SW 1271 (cell line): ENCODE results near the gene ATF3.

Experiments used
- DNase-seq, 2 experiments: peaks; one replicate each; lab custom pipeline; 2025; lab: John Stamatoyannopoulos, UW

ATF3 gene, protein sequence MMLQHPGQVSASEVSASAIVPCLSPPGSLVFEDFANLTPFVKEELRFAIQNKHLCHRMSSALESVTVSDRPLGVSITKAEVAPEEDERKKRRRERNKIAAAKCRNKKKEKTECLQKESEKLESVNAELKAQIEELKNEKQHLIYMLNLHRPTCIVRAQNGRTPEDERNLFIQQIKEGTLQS

DNA sequence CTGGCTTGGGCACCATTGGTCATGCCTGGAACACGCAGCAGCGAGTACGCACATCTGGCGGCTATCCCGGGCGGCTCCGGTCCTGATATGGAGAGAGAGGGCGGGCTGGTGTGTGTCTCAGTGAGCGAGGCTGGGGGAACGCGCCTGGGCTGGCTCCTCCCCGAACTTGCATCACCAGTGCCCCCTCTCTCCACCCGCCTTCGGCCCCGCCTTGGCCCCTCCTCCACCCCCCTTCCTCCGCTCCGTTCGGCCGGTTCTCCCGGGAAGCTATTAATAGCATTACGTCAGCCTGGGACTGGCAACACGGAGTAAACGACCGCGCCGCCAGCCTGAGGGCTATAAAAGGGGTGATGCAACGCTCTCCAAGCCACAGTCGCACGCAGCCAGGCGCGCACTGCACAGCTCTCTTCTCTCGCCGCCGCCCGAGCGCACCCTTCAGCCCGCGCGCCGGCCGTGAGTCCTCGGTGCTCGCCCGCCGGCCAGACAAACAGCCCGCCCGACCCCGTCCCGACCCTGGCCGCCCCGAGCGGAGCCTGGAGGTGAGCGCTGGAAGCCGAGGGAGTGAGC is at the start of gene ATF3:
Gene ATF3, plus strand, starts transcription at position 370 of the 567 bp plus-strand sequence. CDS start 6,261 bp downstream, outside the sequence.
- peak; percentile 87 to 93 for DNase-seq

GRCh38 chr1:212559929-212560328 is 48.6 kb upstream of the ATF3 start:
- no peak for DNase-seq

DNA sequence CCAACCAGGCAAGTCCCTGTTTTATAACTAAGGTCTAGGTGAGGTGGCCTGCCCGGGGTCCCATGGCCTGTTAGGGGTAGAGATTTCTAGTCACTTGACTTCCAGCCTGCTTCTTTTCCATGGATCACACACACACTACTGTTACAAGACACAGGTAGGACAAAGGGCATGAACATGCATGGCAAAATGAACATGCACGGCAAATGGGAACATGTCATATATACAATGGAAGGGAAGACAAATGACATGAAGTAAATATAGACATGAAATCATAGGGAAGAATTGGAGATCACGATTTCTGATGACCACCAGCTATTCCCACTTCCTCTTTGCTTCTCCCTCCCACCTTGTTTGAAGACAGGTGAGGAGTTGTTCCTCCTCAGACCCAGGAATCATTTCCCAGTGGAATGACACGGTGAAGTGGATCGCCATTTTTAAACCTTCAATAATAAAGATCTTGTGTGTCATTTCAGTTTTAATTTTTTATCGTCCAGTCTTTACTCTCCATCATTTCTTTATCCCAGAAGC is 47.6 kb upstream of the ATF3 start:
- no peak for DNase-seq

DNA sequence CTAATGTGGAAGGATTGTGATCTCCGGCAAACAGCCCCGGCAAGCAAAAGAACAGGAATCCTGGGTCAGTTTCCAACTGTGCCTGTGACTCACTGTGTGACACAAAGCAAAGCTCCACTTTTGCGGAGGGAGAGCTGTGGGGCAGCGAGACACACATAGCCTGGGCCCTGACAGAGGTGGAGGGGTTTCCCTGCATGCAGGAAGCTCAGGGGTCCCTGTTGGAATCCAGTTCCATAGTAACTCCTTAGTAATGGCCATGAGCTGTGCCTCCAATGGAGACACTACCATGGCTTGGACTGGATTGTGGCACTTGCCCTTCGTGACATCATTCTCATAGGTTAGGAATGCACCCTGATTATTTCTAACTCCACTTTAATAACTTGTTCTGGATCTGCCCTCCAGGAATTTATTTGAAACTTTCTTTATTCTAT is 47.0 kb upstream of the ATF3 start:
- DNase-seq, result peak in 1 of 2 experiments; percentile 19

- no peak for DNase-seq
Observed at GRCh38 chr1:212562771-212563170, 45.8 kb upstream of the ATF3 start.

DNA sequence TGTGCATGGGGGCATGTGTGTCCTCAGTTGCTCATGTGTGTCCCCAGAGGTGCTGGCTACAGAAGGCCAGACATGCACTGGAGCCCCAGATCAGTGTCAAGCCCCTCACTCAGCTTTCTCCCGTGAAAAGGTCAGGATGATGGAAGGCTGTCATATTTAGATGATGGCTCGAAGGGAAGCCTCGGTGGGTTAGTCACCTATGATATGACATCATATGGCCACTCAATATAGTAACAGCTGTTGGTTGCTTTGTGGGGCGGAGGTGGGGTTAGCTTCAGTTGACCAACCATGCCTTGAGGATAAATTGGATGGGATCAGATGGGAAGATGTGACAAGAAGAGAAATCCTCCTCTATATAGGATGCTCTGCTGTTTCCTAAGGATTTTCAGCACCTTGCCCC is 43.5 kb upstream of the ATF3 start:
- no peak for DNase-seq

DNA sequence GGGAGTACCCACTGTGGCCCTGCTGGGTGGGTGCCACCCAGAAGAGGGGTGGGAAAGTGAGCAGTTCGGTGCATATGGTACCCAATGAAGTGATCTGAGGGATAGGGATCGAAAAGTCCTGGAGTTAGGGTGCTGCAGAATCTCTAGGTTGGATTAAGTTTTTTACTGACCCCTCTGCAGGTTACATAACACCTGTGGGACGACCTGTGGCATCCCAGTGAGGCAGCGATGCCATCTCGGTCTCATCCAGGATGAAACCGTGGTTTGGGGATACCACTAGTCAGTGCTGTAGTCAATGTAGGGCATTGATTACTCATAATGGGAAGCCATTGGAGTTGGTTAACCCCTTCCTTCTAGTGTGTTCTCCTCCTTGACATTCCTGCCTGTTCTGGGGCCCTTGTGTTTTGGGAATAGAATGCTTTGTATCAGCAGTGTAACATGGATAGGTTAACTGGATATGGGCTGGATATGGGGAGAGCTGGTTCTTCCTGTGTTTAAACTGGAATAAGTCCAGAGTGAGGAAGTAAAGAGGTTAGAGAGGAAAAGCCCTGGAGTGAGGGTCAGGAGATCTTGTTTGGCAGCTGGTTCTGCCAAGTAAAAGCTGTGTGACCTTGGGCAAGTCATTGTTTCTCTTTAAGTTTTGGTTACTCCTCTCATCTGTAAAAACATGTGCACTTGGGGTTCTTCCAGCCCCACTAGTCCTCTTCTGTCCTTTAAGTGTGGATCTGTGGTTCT is 42.8 kb upstream of the ATF3 start:
- DNase-seq, result no peak

- DNase-seq, result peak; percentile 32 to 71
Observed at GRCh38 chr1:212566522-212567479, 41.8 kb upstream of the ATF3 start.

- DNase-seq, result no peak
Observed at GRCh38 chr1:212567638-212568037, 40.9 kb upstream of the ATF3 start.

GRCh38 chr1:212568978-212569537 is 39.5 kb upstream of the ATF3 start:
- no peak for DNase-seq

DNA sequence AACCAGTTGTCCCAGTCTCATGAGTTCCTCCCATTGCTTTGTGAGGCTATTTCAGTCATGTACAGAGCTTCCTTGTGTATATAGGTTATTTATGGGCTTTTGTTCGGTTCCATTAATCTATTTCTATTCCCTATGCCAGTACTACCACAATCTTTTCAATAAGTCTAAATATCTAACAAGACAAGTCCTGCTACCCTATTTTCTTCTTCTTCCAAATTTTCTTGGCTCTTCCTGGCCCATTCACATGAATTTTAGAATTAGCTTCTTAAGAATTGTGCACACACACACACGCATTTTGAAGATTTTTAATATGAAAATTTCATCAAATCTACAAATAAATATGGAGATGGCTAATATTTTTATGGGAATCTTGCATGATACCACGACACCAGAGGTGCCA is 33.8 kb upstream of the ATF3 start:
- no peak for DNase-seq

DNA sequence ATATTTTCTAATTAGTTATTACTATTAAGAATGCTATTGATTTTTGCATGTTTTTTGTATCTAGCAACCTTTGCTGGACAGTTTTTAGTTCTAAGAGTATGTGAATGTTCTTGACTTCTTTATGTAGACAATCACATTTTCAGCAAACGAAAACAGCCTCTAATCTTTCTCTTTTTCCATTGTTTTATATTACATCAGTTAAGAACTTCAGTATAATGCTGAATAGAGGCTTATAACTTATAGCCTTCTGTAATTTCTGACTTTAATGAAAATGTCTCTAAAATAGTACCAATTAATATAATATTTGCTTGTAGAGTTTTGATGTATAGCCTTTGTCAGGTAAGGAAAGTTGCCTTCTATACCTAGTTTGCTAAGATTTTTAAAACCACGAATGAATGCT is 33.2 kb upstream of the ATF3 start:
- DNase-seq, result no peak

GRCh38 chr1:212578041-212578440 is 30.5 kb upstream of the ATF3 start:
- DNase-seq, result no peak

GRCh38 chr1:212581034-212581433 is 27.5 kb upstream of the ATF3 start:
- no peak for DNase-seq

GRCh38 chr1:212582291-212582690 is 26.3 kb upstream of the ATF3 start:
- no peak for DNase-seq

DNA sequence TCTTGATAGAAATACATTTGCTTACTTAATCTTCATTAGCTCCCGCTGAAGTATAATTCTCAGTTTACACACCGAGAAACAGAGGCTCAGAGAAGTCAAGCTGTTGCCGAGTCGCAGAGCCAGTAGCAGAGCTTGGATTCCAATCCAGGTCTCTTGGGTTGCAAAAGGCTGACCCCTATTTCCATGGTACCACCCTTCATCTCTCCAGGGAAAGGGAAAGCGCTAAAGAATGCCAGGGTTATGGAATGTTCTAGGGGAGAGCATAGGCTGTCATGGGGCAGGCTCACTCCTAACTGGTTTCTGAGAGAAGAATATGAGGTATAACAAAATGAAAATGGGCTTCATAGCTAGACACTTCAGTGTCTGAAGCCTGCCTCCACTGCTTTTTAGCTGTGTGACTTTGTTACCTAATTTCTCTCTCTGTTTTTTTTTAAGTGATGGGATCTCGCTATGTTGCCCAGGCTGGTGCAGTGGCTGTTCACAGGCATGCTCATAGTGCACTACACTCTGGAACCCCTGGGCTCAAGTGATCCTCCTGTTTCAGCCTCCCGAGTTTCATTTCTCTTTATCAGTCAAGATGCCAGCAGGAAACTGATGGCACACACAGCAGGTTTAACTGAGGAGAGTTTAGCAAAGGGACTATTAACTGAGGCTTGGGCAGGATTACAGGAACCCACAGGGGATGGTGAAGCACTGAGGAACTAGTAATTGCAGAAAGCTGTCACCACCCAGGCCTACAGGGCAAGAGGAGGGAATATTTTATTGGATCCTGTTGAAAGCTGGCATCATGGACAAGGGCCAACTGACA is 25.5 kb upstream of the ATF3 start:
- no peak for DNase-seq

DNA sequence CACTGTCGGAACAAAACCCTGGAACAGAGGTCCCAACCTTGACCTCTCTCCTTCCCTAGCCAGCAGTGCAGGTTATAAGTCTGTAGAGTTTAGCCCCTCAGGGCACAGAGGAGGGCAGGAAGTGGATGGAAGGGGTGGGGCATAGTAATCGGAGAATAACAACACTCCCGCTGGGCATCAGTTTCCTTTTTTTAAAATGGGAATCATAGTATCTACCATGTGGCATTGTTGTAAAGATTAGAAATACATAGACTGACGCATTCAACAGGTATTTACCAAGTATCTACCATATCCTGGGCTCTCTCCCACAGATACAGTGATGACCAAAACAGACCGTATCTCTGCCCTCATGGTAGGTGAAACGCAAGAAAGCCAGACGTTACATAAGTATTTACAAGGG is 24.9 kb upstream of the ATF3 start:
- DNase-seq, result no peak

GRCh38 chr1:212584092-212584886 is 24.3 kb upstream of the ATF3 start:
- DNase-seq, result no peak

DNA sequence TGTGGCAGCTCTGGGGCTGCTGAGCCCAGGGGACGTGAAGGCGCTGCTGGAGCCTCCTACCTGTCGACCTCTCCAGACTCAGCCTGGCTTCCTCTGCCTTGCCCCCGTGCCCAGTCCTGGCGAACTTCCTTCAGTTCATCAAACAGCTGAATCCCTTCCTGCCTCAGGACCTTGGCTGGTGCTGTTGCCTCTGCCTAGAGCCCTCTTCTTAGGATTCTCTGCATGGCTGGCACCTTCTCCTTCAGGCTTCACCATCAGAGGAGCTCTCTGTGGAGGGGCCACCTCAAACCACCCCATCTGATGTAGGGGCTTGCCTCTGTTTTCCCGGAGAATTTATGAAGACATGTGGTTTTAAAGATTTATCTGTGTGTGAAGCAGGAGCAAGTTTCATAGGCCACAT is 23.4 kb upstream of the ATF3 start:
- DNase-seq, result no peak
